HCT116 (cell line): ENCODE results near the gene STAB1. TPM values are rescaled to one million over a fixed set of nuclear protein-coding genes. Genes with fewer than 3 reads are reported as not detected.

ENCODE experiments used
- ATAC-seq: fragments of 200-7000 bp; cut with Tn5 transposase; 2 replicates; pipeline ENCODE4 v1.9.1; 2020; ENCODE audit warnings: mild to moderate bottlenecking, moderate library complexity
- BruUV-seq: library from RNA; stranded (reverse); fragments of 400-500 nt; replicated peaks from 2 replicates; lab custom pipeline; 2021; lab: Mats Ljungman, UMichigan
- CTCF ChIA-PET: fragments of 300-600 bp; sonication (Branson Sonifier 250); formaldehyde crosslinking; loops from one replicate; lab custom pipeline; 2021; ENCODE audit warnings: antibody characterized with exemption; lab: Charles Lee
- POLR2A ChIA-PET: fragments of 300-600, 350-600 bp; sonication (Branson Sonifier 250); formaldehyde crosslinking; loops from one replicate; lab custom pipeline; 2021; ENCODE audit warnings: antibody characterized with exemption; lab: Charles Lee
- RAD21 ChIA-PET, 2 experiments: fragments of 300-600 bp; sonication (Branson Sonifier 250); formaldehyde crosslinking; loops; one replicate each; lab custom pipeline; 2023; ENCODE audit warnings: low total read pairs in 2 of 2; ENCODE audit not compliant: uncharacterized antibody in 2 of 2, unreplicated experiment in 2 of 2, low non-redundant PET in 1 of 2; lab: Charles Lee
- DNase-seq: peaks from one replicate; pipeline ENCODE4 v3.0.0-alpha.2; 2010; ENCODE audit warnings: low read depth, low spot score
- H2AFZ ChIP-seq: fragments of 200-600 bp; shearing (Covaris generic), sonication (generic); 2 replicates; pipeline ENCODE4 v1.6.1; 2017; ENCODE audit warnings: low read depth, mixed run types, mixed read lengths, antibody characterized with exemption, low read length; ENCODE audit not compliant: poor library complexity, severe bottlenecking
- H3K27ac ChIP-seq: 2 replicates; pipeline ENCODE4 v1.5.1; 2012; ENCODE audit warnings: low read depth, low read length
- H3K27me3 ChIP-seq: fragments of 200-600 bp; sonication (generic); 2 replicates; pipeline ENCODE4 v1.6.1; 2016; ENCODE audit warnings: mixed run types, low read length, mixed read lengths; ENCODE audit not compliant: insufficient read depth
- H3K36me3 ChIP-seq, 2 experiments: fragments of 200-500 bp in 1 of 2; fragments of 200-600 bp in 1 of 2; sonication (Bioruptor generic) in 1 of 2; sonication (generic) in 1 of 2; 2 replicates each; pipeline versions ENCODE4 v1.5.1 to v1.6.1; 2014 to 2016; ENCODE audit warnings: low read length in 2 of 2, inconsistent platforms in 1 of 2, mixed read lengths in 1 of 2, mixed run types in 1 of 2; ENCODE audit not compliant: insufficient read depth in 2 of 2, control insufficient read depth in 1 of 2
- H3K4me1 ChIP-seq, 2 experiments: fragments of 200-600 bp in 1 of 2; sonication (generic) in 1 of 2; 2 replicates each; pipeline versions ENCODE4 v1.5.1 to v1.6.1; 2012 to 2017; ENCODE audit warnings: low read length in 2 of 2, inconsistent platforms in 1 of 2, mild to moderate bottlenecking in 1 of 2, mixed read lengths in 1 of 2, mixed run types in 1 of 2, moderate library complexity in 1 of 2; ENCODE audit not compliant: insufficient read depth in 2 of 2, control insufficient read depth in 1 of 2
- H3K4me2 ChIP-seq: fragments of 200-600 bp; sonication (generic); 2 replicates; pipeline ENCODE4 v1.6.1; 2017; ENCODE audit warnings: mixed run types, low read length, mixed read lengths
- H3K4me3 ChIP-seq, 2 experiments: fragments of 200-600 bp in 1 of 2; sonication (generic) in 1 of 2; replicated peaks in 1 of 2; 2 replicates each; pipeline ENCODE4 v1.5.1; 2011 to 2016; ENCODE audit warnings: low read length in 2 of 2, control low read depth in 1 of 2, low read depth in 1 of 2, mild to moderate bottlenecking in 1 of 2, mixed read lengths in 1 of 2, mixed run types in 1 of 2
- H3K79me2 ChIP-seq: fragments of 200-600 bp; sonication (generic); 2 replicates; pipeline ENCODE4 v1.6.1; 2017; ENCODE audit warnings: mild to moderate bottlenecking, mixed run types, low read length, moderate library complexity, mixed read lengths; ENCODE audit not compliant: insufficient read depth
- H3K9ac ChIP-seq: fragments of 200-600 bp; sonication (generic); 2 replicates; pipeline ENCODE4 v1.6.1; 2016; ENCODE audit warnings: low read length, mixed read lengths
- H3K9me2 ChIP-seq: fragments of 200-600 bp; sonication (generic), shearing (Covaris generic); 2 replicates; pipeline ENCODE4 v1.6.1; 2017; ENCODE audit warnings: mixed run types, mild to moderate bottlenecking, moderate library complexity; ENCODE audit not compliant: insufficient read depth
- H3K9me3 ChIP-seq, 2 experiments: fragments of 200-500 bp in 1 of 2; fragments of 200-600 bp in 1 of 2; sonication (Bioruptor generic) in 1 of 2; sonication (generic) in 1 of 2; 2 replicates each; pipeline ENCODE4 v1.6.1; 2014 to 2017; ENCODE audit warnings: low read length in 2 of 2, mixed read lengths in 2 of 2, inconsistent platforms in 1 of 2, low read depth in 1 of 2, mild to moderate bottlenecking in 1 of 2, mixed run types in 1 of 2, moderate library complexity in 1 of 2; ENCODE audit not compliant: control insufficient read depth in 1 of 2, insufficient read depth in 1 of 2
- H4K20me1 ChIP-seq: fragments of 200-600 bp; sonication (generic), shearing (Covaris generic); 2 replicates; pipeline ENCODE4 v1.6.1; 2017; ENCODE audit warnings: mixed run types, mild to moderate bottlenecking, moderate library complexity; ENCODE audit not compliant: insufficient read depth
- CBX3 ChIP-seq: IDR thresholded peaks from 2 replicates; pipeline ENCODE4 v1.6.1; 2012; ENCODE audit warnings: low read depth
- EGR1 ChIP-seq: IDR thresholded peaks from 2 replicates; pipeline ENCODE4 v1.6.1; 2012; ENCODE audit warnings: low read depth
- EZH2 ChIP-seq: fragments of 200-600 bp; sonication (generic); IDR thresholded peaks from 2 replicates; pipeline ENCODE4 v1.6.1; 2017; ENCODE audit warnings: antibody characterized with exemption, mixed run types
- RAD21 ChIP-seq: IDR thresholded peaks from 2 replicates; pipeline ENCODE4 v1.6.1; 2012; ENCODE audit warnings: low read depth, mild to moderate bottlenecking
- SRF ChIP-seq: IDR thresholded peaks from 2 replicates; pipeline ENCODE4 v1.6.1; 2012; ENCODE audit warnings: low read depth
- TCF7L2 ChIP-seq: IDR thresholded peaks from 2 replicates; pipeline ENCODE4 v1.7.0; 2011; ENCODE audit warnings: borderline replicate concordance, inconsistent platforms; ENCODE audit not compliant: insufficient read depth, insufficient read length; ENCODE audit errors: extremely low read depth
- YY1 ChIP-seq: IDR thresholded peaks from 2 replicates; pipeline ENCODE4 v1.6.1; 2011; ENCODE audit warnings: low read length, low read depth, moderate library complexity, mild to moderate bottlenecking; ENCODE audit not compliant: insufficient replicate concordance; ENCODE audit errors: extremely low read depth
- ZFX ChIP-seq: fragments of 450-650 bp; IDR thresholded peaks from 2 replicates; pipeline ENCODE4 v1.6.1; 2017
- intact Hi-C: fragments of 100-400 bp; cut with micrococcal nuclease; formaldehyde crosslinking; loops from 2 replicates; pipeline ENCODE4 v1.10.0; 2022
- total RNA-seq: library from RNA; stranded (reverse); gene quantifications from one replicate; pipeline ENCODE4 v1.2.1, GENCODE V29; 2021; ENCODE audit not compliant: unreplicated experiment
- TF ChIP-seq, protein P1 (sequence below), 3 experiments: fragments of 200-600 bp in 1 of 3; sonication (generic) in 1 of 3; IDR thresholded peaks in 2 of 3; conservative IDR thresholded peaks in 1 of 3; 2 replicates each; pipeline ENCODE4 v1.5.1; 2012 to 2017; ENCODE audit warnings: low read depth in 2 of 3, low read length in 2 of 3, antibody characterized with exemption in 1 of 3, borderline replicate concordance in 1 of 3, control low read depth in 1 of 3, mild to moderate bottlenecking in 1 of 3, mixed read lengths in 1 of 3, mixed run types in 1 of 3, moderate library complexity in 1 of 3; ENCODE audit not compliant: insufficient read depth in 1 of 3
- TF ChIP-seq, protein P2 (sequence below): IDR thresholded peaks from 2 replicates; pipeline ENCODE4 v1.6.1; 2011; ENCODE audit warnings: mild to moderate bottlenecking, low read length, moderate library complexity; ENCODE audit not compliant: insufficient replicate concordance; ENCODE audit errors: extremely low read depth
- TF ChIP-seq, protein P3 (sequence below): IDR thresholded peaks from 2 replicates; pipeline ENCODE4 v1.6.1; 2012

STAB1 gene
- total RNA-seq, 1 experiment from 2014 or later: 0.44 TPM

DNA sequence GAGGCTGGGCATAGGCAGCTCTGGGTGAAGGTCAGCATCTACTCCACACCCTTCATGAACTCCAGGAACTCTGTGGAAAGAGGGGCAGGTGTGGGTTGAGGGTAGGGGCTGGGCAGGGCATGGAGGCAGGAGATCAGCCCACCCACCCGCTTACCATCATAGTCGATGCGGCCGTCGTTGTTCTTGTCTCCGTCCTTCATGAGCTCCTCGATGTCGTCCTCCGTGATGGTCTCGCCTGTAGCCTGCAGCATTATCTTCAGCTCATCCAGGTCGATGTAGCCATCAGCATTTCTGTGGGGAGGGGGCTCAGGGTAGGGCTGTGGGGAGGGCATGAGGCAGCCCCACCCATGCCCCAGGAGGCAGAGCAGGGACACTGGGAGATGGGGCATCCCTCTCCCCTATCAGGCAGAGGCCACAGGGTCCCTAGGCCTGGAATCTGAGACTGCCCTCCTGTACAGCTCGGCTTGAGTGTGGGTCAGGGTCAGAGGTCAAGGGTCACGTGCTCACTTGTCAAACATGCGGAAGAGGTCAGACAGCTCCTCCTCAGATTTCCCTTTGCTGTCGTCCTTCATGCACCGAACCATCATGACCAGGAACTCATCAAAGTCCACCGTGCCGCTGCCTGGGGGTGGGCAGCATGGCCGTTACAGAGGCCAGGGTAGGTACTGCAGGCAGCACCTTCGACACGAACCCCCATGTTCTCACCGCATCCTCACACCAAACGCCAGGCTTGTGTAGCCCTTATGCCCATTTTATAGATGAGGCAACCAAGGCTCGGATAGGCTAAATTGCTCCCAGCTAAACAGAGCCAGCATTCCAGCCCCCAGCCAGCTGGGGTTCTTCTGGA is 43.7 kb upstream of the STAB1 start:
- Histone ChIP-seq H3K4me3 (no peak overlapping the region), H4K20me1 (no peaks in the 10 kb centered on the region), H3K27ac (no peak overlapping the region), H3K36me3 (no peaks in the 10 kb centered on the region), H3K9me2 (no peaks in the 10 kb centered on the region), H3K4me1 (peaks cover 46 to 63% of the 10 kb centered on the region in 2 experiments), H3K27me3 (no peaks in the 10 kb centered on the region), H3K9ac (no peak overlapping the region), H3K79me2 (peaks cover 10% of the 10 kb centered on the region), H2AFZ (no peak overlapping the region), H3K9me3 (no peaks in the 10 kb centered on the region), H3K4me2 (no peak overlapping the region; the same call in 1 of the 2 replicates)
- POLR2A ChIA-PET: no interaction called here
- ATAC-seq: no peak
- no TSS peak for BruUV-seq
- DNase-seq: no peak
- intact Hi-C loops: no loop called here
- CTCF ChIA-PET: no interaction called here
- RAD21 ChIA-PET: interaction anchor here in 1 of 2 experiments (0.8 kb wide), 1 partner anchor 24 kb away, joined by 3 read pairs; no protein-coding TSS in a partner anchor
- TF ChIP-seq, protein P1, sequence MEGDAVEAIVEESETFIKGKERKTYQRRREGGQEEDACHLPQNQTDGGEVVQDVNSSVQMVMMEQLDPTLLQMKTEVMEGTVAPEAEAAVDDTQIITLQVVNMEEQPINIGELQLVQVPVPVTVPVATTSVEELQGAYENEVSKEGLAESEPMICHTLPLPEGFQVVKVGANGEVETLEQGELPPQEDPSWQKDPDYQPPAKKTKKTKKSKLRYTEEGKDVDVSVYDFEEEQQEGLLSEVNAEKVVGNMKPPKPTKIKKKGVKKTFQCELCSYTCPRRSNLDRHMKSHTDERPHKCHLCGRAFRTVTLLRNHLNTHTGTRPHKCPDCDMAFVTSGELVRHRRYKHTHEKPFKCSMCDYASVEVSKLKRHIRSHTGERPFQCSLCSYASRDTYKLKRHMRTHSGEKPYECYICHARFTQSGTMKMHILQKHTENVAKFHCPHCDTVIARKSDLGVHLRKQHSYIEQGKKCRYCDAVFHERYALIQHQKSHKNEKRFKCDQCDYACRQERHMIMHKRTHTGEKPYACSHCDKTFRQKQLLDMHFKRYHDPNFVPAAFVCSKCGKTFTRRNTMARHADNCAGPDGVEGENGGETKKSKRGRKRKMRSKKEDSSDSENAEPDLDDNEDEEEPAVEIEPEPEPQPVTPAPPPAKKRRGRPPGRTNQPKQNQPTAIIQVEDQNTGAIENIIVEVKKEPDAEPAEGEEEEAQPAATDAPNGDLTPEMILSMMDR (IDR thresholded peaks at IDR 0.05 in 2 of 3, conservative IDR thresholded peaks at IDR 0.05 in 1 of 3; ENCODE audit: borderline replicate concordance in 1 of 3, insufficient read depth in 1 of 3, low read depth in 2 of 3, low read length in 2 of 3): peak in 2 of 3 experiments; percentile 20 to 37; a peak in 2 of 6 replicates
- TF ChIP-seq TCF7L2: no peak
- TF ChIP-seq ZFX: no peak

DNA sequence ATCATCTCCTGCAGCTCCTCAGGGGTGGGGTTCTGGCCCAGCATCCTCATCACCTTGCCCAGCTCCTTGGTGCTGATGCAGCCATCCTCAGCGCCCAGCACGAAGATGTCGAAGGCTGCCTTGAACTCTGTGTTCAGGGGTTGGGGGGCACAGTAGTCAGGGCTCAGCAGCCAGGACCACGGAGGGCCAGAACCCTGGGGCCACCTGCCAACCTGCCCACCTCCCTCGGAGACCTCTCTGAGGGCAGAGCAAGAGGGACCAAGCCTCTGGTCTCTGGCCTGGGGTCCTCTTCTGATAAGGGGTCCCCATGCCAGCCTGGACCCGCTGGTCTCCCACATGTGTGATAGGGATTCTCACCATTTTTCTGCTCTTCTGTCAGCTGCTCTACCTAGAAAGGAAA is 43.0 kb upstream of the STAB1 start:
- peaks cover 46 to 66% of the 10 kb centered on the region in 2 experiments for H3K4me1 ChIP-seq
- ATAC-seq: no peak
- RAD21 ChIA-PET: interaction anchor here in 1 of 2 experiments (0.8 kb wide), 1 partner anchor 24 kb away, joined by 3 read pairs; no protein-coding TSS in a partner anchor
- peaks cover 17% of the 10 kb centered on the region for H3K79me2 ChIP-seq
- no peaks in the 10 kb centered on the region for H3K9me2 ChIP-seq
- CTCF ChIA-PET: no interaction called here
- no peaks in the 10 kb centered on the region for H4K20me1 ChIP-seq
- H3K27ac ChIP-seq: no peak overlapping the region; the same call in 1 of the 2 replicates
- intact Hi-C loops: no loop called here
- TF ChIP-seq YY1 (no peak), ZFX (no peak), CBX3 (no peak), EGR1 (no peak), SRF (no peak), EZH2 (no peak), RAD21 (no peak)
- TF ChIP-seq, protein P2, sequence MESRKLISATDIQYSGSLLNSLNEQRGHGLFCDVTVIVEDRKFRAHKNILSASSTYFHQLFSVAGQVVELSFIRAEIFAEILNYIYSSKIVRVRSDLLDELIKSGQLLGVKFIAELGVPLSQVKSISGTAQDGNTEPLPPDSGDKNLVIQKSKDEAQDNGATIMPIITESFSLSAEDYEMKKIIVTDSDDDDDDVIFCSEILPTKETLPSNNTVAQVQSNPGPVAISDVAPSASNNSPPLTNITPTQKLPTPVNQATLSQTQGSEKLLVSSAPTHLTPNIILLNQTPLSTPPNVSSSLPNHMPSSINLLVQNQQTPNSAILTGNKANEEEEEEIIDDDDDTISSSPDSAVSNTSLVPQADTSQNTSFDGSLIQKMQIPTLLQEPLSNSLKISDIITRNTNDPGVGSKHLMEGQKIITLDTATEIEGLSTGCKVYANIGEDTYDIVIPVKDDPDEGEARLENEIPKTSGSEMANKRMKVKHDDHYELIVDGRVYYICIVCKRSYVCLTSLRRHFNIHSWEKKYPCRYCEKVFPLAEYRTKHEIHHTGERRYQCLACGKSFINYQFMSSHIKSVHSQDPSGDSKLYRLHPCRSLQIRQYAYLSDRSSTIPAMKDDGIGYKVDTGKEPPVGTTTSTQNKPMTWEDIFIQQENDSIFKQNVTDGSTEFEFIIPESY: no peak
- TF ChIP-seq, protein P3, sequence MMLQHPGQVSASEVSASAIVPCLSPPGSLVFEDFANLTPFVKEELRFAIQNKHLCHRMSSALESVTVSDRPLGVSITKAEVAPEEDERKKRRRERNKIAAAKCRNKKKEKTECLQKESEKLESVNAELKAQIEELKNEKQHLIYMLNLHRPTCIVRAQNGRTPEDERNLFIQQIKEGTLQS: no peak
- peaks cover 0 to 3% of the 10 kb centered on the region in 2 experiments; a peak in 1 of 4 replicates for H3K36me3 ChIP-seq
- no peak overlapping the region for H2AFZ ChIP-seq
- peak overlapping the region; percentile 89 for H3K4me2 ChIP-seq
- no TSS peak for BruUV-seq
- no peaks in the 10 kb centered on the region for H3K9me3 ChIP-seq
- no peak overlapping the region for H3K4me3 ChIP-seq
- no peak for DNase-seq
- H3K27me3 ChIP-seq: no peaks in the 10 kb centered on the region
- H3K9ac ChIP-seq: 0 out of 2 replicates have a peak overlapping the region, but pooled peaks have one; percentile 18
- POLR2A ChIA-PET: no interaction called here
